Lower lobe of right lung (tissue), 2 donors: ENCODE data around the gene SOD2. TPM values are rescaled to one million over a fixed set of nuclear protein-coding genes. Genes with fewer than 3 reads are reported as not detected.

Experiments used
- ATAC-seq, 2 donors: fragments of 200-7000 bp; cut with Tn5 transposase; one replicate each; pipeline ENCODE4 v1.9.1; 2020 to 2022; ENCODE audit warnings: mild to moderate bottlenecking in 2 of 2, moderate library complexity in 2 of 2
- DNase-seq: peaks from one replicate; pipeline ENCODE4 v3.0.0-alpha.2; 2020
- H3K27ac ChIP-seq: fragments of 200-600 bp; one replicate; pipeline ENCODE4 v1.8.0; 2022
- H3K27me3 ChIP-seq: fragments of 200-600 bp; one replicate; pipeline ENCODE4 v1.8.0; 2022; ENCODE audit warnings: low read depth
- H3K36me3 ChIP-seq: fragments of 200-600 bp; one replicate; pipeline ENCODE4 v1.8.0; 2022; ENCODE audit warnings: mild to moderate bottlenecking
- H3K4me1 ChIP-seq: fragments of 200-600 bp; one replicate; pipeline ENCODE4 v1.8.0; 2022
- H3K4me3 ChIP-seq: fragments of 200-600 bp; one replicate; pipeline ENCODE4 v1.8.0; 2022; ENCODE audit warnings: mild to moderate bottlenecking
- H3K9me3 ChIP-seq: fragments of 200-600 bp; one replicate; pipeline ENCODE4 v1.8.0; 2022
- CTCF ChIP-seq: fragments of 200-600 bp; IDR thresholded peaks from one replicate; pipeline ENCODE4 v1.8.0; 2022; ENCODE audit warnings: antibody characterized with exemption, mild to moderate bottlenecking
- intact Hi-C: fragments of 100-400 bp; cut with DNase I; formaldehyde crosslinking; loops from one replicate; pipeline ENCODE4 v1.11.0; 2022
- total RNA-seq: library from RNA; stranded (reverse); fragmentation: NEBNext Ultra II Directional; extraction: Animal tissue kit (Norgen Biotek cat#: 25700); gene quantifications from one replicate; pipeline ENCODE4 v1.2.1, GENCODE V29; 2021
- donor health status: DM: no; HTN: yes; CAD: no; lungs with severe emphysema.

SOD2 gene
- total RNA-seq, 1 donor from 2014 or later = 352 TPM

- peaks cover 24% of the 10 kb centered on the region for H3K4me1 ChIP-seq
- intact Hi-C loops = no loop called here
- peak; percentile 34 to 38 for ATAC-seq
- no peak for DNase-seq
- no peaks in the 10 kb centered on the region for H3K9me3 ChIP-seq
- H3K4me3 ChIP-seq = no peak overlapping the region
- H3K27me3 ChIP-seq = no peaks in the 10 kb centered on the region
- no peak overlapping the region for H3K27ac ChIP-seq
- no peaks in the 10 kb centered on the region for H3K36me3 ChIP-seq
- peak; percentile 40 for TF ChIP-seq CTCF
Observed at GRCh38 chr6:159720708-159721107, 27.7 kb upstream of the SOD2 start.

GRCh38 chr6:159719287-159719686 is 26.2 kb upstream of the SOD2 start:
- no peaks in the 10 kb centered on the region for H3K36me3 ChIP-seq
- no peak for TF ChIP-seq CTCF
- no peaks in the 10 kb centered on the region for H3K9me3 ChIP-seq
- H3K27me3 ChIP-seq = no peaks in the 10 kb centered on the region
- H3K4me1 ChIP-seq = peaks cover 25% of the 10 kb centered on the region
- intact Hi-C loops = no loop called here
- H3K4me3 ChIP-seq = no peak overlapping the region
- DNase-seq (no peak), ATAC-seq (no peak)
- no peak overlapping the region for H3K27ac ChIP-seq

- H3K36me3 ChIP-seq = no peaks in the 10 kb centered on the region
- H3K4me1 ChIP-seq = peaks cover 25% of the 10 kb centered on the region
- TF ChIP-seq CTCF = no peak
- no peak overlapping the region for H3K4me3 ChIP-seq
- no peak for ATAC-seq
- H3K9me3 ChIP-seq = no peaks in the 10 kb centered on the region
- intact Hi-C loops = no loop called here
- no peak overlapping the region for H3K27ac ChIP-seq
- H3K27me3 ChIP-seq = no peaks in the 10 kb centered on the region
- no peak for DNase-seq
Observed at GRCh38 chr6:159718634-159719033, 25.6 kb upstream of the SOD2 start.

GRCh38 chr6:159716247-159717096 is 23.4 kb upstream of the SOD2 start:
- Histone ChIP-seq H3K36me3 (no peaks in the 10 kb centered on the region), H3K27me3 (no peaks in the 10 kb centered on the region), H3K9me3 (no peaks in the 10 kb centered on the region), H3K4me3 (peak overlapping the region; percentile 18), H3K4me1 (peaks cover 25% of the 10 kb centered on the region), H3K27ac (peak overlapping the region; percentile 66)
- TF ChIP-seq CTCF = no peak
- DNase-seq = no peak
- peak; percentile 84 to 87 for ATAC-seq
- intact Hi-C loops = no loop called here

- ATAC-seq (no peak), DNase-seq (no peak)
- H3K27me3 ChIP-seq = no peaks in the 10 kb centered on the region
- intact Hi-C loops = no loop called here
- H3K4me3 ChIP-seq = no peak overlapping the region
- no peak for TF ChIP-seq CTCF
- no peaks in the 10 kb centered on the region for H3K36me3 ChIP-seq
- no peaks in the 10 kb centered on the region for H3K9me3 ChIP-seq
- peaks cover 25% of the 10 kb centered on the region for H3K4me1 ChIP-seq
- peak overlapping the region; percentile 66 for H3K27ac ChIP-seq
Observed at GRCh38 chr6:159715605-159716004, 22.6 kb upstream of the SOD2 start.
